ENCODE measurements around the gene UGT1A7.

The UGT1A7 gene

GRCh38 chr2:233772153-233772552 lies 90.5 kb downstream of the UGT1A7 start:
- DNase-seq (ENCODE audit: low spot score) (no peak), ATAC-seq (ENCODE audit: low read depth) (no peak)
- Histone ChIP-seq H3K4me1 (ENCODE audit: insufficient read depth, poor library complexity, severe bottlenecking) (no peaks in the 10 kb centered on the region), H3K9me3 (ENCODE audit: severe bottlenecking) (no peaks in the 10 kb centered on the region), H3K27me3 (ENCODE audit: insufficient read depth, poor library complexity, severe bottlenecking) (no peaks in the 10 kb centered on the region), H3K36me3 (ENCODE audit: low read depth) (no peaks in the 10 kb centered on the region), H3K27ac (ENCODE audit: poor library complexity, severe bottlenecking) (no peak overlapping the region), H3K4me3 (ENCODE audit: severe bottlenecking) (no peak overlapping the region)
- TF ChIP-seq CTCF (IDR thresholded peaks at IDR 0.05; ENCODE audit: poor library complexity, severe bottlenecking): no peak

GRCh38 chr2:233772583-233772982 lies 90.9 kb downstream of the UGT1A7 start:
- H3K27me3 ChIP-seq (ENCODE audit: insufficient read depth, poor library complexity, severe bottlenecking): no peaks in the 10 kb centered on the region
- H3K27ac ChIP-seq (ENCODE audit: poor library complexity, severe bottlenecking): no peak overlapping the region
- H3K9me3 ChIP-seq (ENCODE audit: severe bottlenecking): no peaks in the 10 kb centered on the region
- ATAC-seq (ENCODE audit: low read depth): no peak
- H3K36me3 ChIP-seq (ENCODE audit: low read depth): no peaks in the 10 kb centered on the region
- no peaks in the 10 kb centered on the region for H3K4me1 ChIP-seq (ENCODE audit: insufficient read depth, poor library complexity, severe bottlenecking)
- no peak for DNase-seq (ENCODE audit: low spot score)
- no peak overlapping the region for H3K4me3 ChIP-seq (ENCODE audit: severe bottlenecking)
- peak; percentile 17 for TF ChIP-seq CTCF (IDR thresholded peaks at IDR 0.05; ENCODE audit: poor library complexity, severe bottlenecking)

- H3K36me3 ChIP-seq (ENCODE audit: low read depth): no peaks in the 10 kb centered on the region
- no peak for TF ChIP-seq CTCF (IDR thresholded peaks at IDR 0.05; ENCODE audit: poor library complexity, severe bottlenecking)
- H3K27me3 ChIP-seq (ENCODE audit: insufficient read depth, poor library complexity, severe bottlenecking): no peaks in the 10 kb centered on the region
Observed at GRCh38 chr2:233773854-233774253, 92.2 kb downstream of the UGT1A7 start.

GRCh38 chr2:233775414-233775813 lies 93.7 kb downstream of the UGT1A7 start:
- no peak for TF ChIP-seq CTCF (IDR thresholded peaks at IDR 0.05; ENCODE audit: poor library complexity, severe bottlenecking)
- H3K27ac ChIP-seq (ENCODE audit: poor library complexity, severe bottlenecking): no peak overlapping the region

More at GRCh38 chr2:233773854-233774253, 92.2 kb downstream of the UGT1A7 start:
- no peaks in the 10 kb centered on the region for H3K4me1 ChIP-seq (ENCODE audit: insufficient read depth, poor library complexity, severe bottlenecking)
- no peak overlapping the region for H3K4me3 ChIP-seq (ENCODE audit: severe bottlenecking)
- DNase-seq (ENCODE audit: low spot score) (no peak), ATAC-seq (ENCODE audit: low read depth) (no peak)
- no peak overlapping the region for H3K27ac ChIP-seq (ENCODE audit: poor library complexity, severe bottlenecking)
- no peaks in the 10 kb centered on the region for H3K9me3 ChIP-seq (ENCODE audit: severe bottlenecking)

GRCh38 chr2:233778030-233778429 lies 96.3 kb downstream of the UGT1A7 start, which contains the start of gene MROH2A:
Gene MROH2A (plus strand): TSS chr2:233778330. CDS start chr2:233779359, 1,029 bp downstream.
- TF ChIP-seq CTCF (IDR thresholded peaks at IDR 0.05; ENCODE audit: poor library complexity, severe bottlenecking): no peak
- ATAC-seq (ENCODE audit: low read depth) (no peak), DNase-seq (ENCODE audit: low spot score) (no peak)
- H3K4me3 ChIP-seq (ENCODE audit: severe bottlenecking): no peak within 1 kb of the TSS
- no peaks in the 10 kb centered on the region for H3K27me3 ChIP-seq (ENCODE audit: insufficient read depth, poor library complexity, severe bottlenecking)
- no peaks in the 10 kb centered on the region for H3K4me1 ChIP-seq (ENCODE audit: insufficient read depth, poor library complexity, severe bottlenecking)
- H3K36me3 ChIP-seq (ENCODE audit: low read depth): no peaks in the 10 kb centered on the region
- no peak within 1 kb of the TSS for H3K27ac ChIP-seq (ENCODE audit: poor library complexity, severe bottlenecking)
- H3K9me3 ChIP-seq (ENCODE audit: severe bottlenecking): no peaks in the 10 kb centered on the region

More at GRCh38 chr2:233775414-233775813, 93.7 kb downstream of the UGT1A7 start:
- Histone ChIP-seq H3K27me3 (ENCODE audit: insufficient read depth, poor library complexity, severe bottlenecking) (no peaks in the 10 kb centered on the region), H3K4me3 (ENCODE audit: severe bottlenecking) (no peak overlapping the region), H3K9me3 (ENCODE audit: severe bottlenecking) (no peaks in the 10 kb centered on the region), H3K36me3 (ENCODE audit: low read depth) (no peaks in the 10 kb centered on the region), H3K4me1 (ENCODE audit: insufficient read depth, poor library complexity, severe bottlenecking) (no peaks in the 10 kb centered on the region)
- DNase-seq (ENCODE audit: low spot score): no peak
- no peak for ATAC-seq (ENCODE audit: low read depth)
